Muscle of back (tissue), 11 donors: ENCODE data around the gene GRK2. TPM values are rescaled to one million over a fixed set of nuclear protein-coding genes. Genes with fewer than 3 reads are reported as not detected.

Source experiments
- DNase-seq, 3 donors: peaks; one replicate each; pipeline versions ENCODE4 v3.0.0 to v3.0.0-alpha.2; 2013
- polyA plus RNA-seq, 10 donors: library from polyadenylated mRNA; unstranded; fragments of 120-200 nt; gene quantifications; one replicate each; pipeline ENCODE4 v1.2.1, GENCODE V29; 2013; ENCODE audit not compliant: insufficient read length in 10 of 10

GRK2 gene
- polyA plus RNA-seq, 10 donors, result 42.2 to 62.2 (median 49.7) TPM

GRCh38 chr11:67252831-67253239 is 13.4 kb upstream of the GRK2 start:
- no peak for DNase-seq

DNA sequence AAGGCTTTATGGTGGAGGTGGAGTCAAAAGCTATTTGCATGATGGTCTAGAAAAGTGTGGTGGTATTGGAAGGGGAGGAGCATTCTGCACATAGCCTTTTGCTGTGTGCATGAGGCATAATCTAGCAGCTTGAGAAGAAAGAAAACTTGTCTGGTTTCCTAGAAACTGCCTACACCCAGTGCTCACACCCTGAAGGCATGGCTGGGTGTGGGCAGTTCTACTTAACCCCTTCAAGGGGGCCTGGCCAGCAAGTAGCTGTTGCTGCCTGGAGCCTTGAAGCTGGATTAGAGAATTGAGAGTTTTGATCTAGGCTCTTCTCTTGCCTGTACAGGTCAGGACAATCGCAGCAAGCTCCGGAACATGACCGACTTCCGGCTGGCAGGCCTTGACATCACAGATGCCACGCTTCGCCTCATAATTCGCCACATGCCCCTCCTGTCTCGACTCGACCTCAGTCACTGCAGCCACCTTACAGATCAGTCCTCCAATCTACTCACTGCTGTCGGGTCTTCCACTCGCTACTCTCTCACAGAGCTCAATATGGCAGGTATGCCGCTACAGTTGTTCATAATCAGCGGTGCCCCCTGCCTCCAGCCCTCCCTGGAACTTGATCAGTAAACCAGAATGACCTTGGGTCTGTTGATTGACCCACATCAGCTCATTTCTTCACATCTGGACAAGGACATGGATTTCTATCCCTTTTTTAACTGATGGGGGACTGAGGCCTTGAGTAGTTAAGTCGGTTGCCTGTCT is 12.2 kb upstream of the GRK2 start:
- no peak for DNase-seq

GRCh38 chr11:67254798-67255197 is 11.5 kb upstream of the GRK2 start:
- no peak for DNase-seq

DNA sequence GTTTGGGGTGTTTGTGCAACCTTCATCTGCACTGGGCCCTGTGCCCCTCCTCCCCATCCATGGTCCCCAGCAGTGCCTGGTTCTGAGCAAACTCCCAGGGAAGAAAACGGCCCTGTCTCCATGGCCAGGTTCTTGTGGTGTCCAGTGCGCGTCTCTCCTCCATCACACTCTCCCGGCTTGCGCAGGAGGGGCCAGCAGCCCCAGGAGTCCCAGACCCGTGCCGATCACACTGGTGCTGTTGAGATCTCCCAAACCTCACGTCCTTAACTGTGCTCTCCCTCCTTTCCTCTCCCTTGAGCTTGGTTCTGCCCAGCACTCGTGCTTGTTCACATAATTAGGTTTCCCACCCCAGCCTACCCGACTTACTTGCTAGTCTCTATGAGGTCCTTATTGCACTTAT is 10.9 kb upstream of the GRK2 start:
- DNase-seq, result no peak

DNA sequence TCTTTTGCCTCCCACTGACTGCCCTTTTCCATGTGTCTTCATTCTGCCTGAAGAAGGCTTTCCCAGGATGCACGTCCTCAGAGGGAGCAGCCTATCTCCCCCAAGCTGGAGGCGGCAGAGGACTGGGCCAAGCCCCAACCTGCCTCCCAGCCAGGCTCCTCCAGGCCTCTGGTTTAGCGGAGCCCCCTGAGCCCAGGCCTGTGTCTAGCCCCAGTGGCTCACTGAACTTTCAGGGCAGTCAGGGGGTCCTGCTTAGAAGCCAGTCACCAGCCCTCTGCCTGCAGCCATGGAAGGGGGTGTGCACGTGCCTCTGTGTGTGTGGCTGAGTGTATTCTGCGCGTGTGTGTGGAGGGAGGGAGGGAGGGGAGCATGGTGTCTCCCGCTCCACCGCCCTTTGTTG is 10.4 kb upstream of the GRK2 start:
- no peak for DNase-seq

- no peak for DNase-seq
Measured at GRCh38 chr11:67256477-67257135, 9.7 kb upstream of the GRK2 start.

DNA sequence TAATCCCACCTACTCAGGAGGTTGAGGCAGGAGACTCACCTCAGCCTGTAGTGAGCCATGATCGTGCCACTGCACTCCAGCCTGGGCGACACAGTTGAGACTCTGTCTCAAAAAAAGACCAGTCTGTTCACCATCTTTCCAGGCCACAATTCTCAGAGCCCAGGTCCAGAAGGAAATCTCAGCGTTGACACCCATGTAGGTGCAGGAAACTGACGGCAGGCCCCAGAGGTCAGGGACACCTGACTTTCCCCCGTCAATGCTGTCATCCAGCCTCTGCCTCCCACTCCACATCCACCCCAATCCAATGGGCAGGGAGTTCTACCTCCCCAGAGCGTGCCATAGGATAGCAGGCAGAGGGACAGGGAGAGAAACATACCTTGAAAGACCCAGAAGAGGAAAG is 5.9 kb upstream of the GRK2 start:
- DNase-seq, result no peak

- peak in 2 of 3 donors; percentile 50 to 66 for DNase-seq
Measured at GRCh38 chr11:67260885-67261639, 5.2 kb upstream of the GRK2 start.

GRCh38 chr11:67261640-67261945 is 4.7 kb upstream of the GRK2 start:
- no peak for DNase-seq

- DNase-seq, result no peak
Measured at GRCh38 chr11:67261946-67262681, 4.2 kb upstream of the GRK2 start.

GRCh38 chr11:67262731-67263675 is 3.3 kb upstream of the GRK2 start:
- peak; percentile 62 to 87 (median 73) for DNase-seq

GRCh38 chr11:67264260-67264659 is 2.0 kb upstream of the GRK2 start:
- DNase-seq, result no peak

GRCh38 chr11:67264877-67265632 is 1.2 kb upstream of the GRK2 start:
- no peak for DNase-seq

GRCh38 chr11:67265633-67266448 is 432 bp upstream of the GRK2 start:
- peak; percentile 66 to 89 (median 85) for DNase-seq

DNA sequence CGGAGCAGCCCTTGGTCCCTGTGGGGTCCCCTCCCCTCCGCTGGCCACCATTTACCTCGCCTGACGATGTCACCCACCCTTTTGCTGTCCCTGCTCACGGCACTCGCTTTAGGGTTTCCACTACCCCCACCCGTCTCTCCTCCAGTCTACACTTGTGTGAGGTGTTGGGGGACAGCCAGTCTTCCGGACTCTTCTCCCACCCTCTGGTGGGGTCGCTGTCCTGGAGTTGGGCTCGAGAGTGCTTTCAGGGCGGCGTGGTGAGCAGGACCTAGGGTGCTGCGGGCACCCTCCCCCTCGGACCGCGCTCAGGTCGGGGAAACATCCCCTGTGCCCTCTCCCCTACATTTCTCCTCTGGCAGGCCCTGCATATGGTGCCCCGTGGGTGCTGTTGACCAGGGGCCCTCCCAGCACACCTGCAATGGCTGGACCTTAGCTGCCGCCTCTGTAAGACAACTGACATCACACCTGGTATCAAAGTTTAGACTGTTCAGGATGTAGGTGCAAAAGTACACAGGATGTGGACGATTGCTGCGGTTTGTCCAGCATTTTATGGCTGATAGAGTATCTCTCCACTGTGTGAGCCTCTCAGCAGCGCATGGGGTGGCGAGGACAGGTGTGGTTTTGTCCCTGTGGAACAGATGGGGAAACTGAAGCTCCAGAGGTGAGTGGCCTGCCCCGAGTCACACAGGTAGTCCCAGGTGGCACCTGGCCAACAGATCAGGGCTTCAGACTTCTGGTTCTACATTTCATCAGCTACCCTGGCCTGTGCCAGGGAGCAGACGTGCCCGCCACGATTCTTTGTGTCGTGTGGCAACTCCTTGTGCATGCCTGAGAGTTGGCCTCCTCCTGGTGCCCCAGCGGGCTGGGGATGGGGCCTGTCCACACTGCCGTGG is 1.2 kb downstream of the GRK2 start:
- no peak for DNase-seq

- no peak for DNase-seq
Measured at GRCh38 chr11:67268081-67268961, 2.0 kb downstream of the GRK2 start.

DNA sequence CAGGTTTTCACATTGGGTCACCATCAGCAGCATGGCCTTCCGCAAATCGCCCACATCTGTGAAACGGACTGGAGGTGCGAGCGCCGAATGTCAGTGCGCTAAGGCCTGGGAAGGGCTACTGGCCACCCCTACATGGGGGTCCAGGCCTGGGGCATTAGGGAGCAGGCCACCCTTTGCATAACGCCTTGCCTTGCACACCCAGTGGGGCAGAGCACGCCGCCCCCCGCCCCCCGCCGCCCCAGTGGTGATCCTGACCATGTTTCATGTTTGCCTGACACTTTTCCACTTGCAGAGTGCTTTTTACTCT is 2.6 kb downstream of the GRK2 start:
- no peak for DNase-seq
